AG10803 (cell line): ENCODE data around the gene UNKL.

Source experiments
- DNase-seq: peaks from one replicate; pipeline ENCODE4 v3.0.0; 2010; ENCODE audit warnings: low read depth
- H3K4me3 ChIP-seq: 2 replicates; pipeline ENCODE4 v1.5.1; 2011; ENCODE audit warnings: mild to moderate bottlenecking, low read length, control low read depth
- CTCF ChIP-seq: conservative IDR thresholded peaks from 2 replicates; pipeline ENCODE4 v1.5.1; 2011; ENCODE audit warnings: mild to moderate bottlenecking, low read length, control low read depth, inconsistent platforms

UNKL gene, protein sequence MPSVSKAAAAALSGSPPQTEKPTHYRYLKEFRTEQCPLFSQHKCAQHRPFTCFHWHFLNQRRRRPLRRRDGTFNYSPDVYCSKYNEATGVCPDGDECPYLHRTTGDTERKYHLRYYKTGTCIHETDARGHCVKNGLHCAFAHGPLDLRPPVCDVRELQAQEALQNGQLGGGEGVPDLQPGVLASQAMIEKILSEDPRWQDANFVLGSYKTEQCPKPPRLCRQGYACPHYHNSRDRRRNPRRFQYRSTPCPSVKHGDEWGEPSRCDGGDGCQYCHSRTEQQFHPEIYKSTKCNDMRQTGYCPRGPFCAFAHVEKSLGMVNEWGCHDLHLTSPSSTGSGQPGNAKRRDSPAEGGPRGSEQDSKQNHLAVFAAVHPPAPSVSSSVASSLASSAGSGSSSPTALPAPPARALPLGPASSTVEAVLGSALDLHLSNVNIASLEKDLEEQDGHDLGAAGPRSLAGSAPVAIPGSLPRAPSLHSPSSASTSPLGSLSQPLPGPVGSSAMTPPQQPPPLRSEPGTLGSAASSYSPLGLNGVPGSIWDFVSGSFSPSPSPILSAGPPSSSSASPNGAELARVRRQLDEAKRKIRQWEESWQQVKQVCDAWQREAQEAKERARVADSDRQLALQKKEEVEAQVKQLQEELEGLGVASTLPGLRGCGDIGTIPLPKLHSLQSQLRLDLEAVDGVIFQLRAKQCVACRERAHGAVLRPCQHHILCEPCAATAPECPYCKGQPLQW

GRCh38 chr16:1414532-1415260 is at the start of gene UNKL:
TSS of gene UNKL (minus strand) at chr16:1414704. CDS start at chr16:1414691, 13 bp downstream.
- H3K4me3 ChIP-seq: peak within 1 kb of the TSS; percentile 77
- no peak for TF ChIP-seq CTCF
- peak; percentile 52 for DNase-seq

DNA sequence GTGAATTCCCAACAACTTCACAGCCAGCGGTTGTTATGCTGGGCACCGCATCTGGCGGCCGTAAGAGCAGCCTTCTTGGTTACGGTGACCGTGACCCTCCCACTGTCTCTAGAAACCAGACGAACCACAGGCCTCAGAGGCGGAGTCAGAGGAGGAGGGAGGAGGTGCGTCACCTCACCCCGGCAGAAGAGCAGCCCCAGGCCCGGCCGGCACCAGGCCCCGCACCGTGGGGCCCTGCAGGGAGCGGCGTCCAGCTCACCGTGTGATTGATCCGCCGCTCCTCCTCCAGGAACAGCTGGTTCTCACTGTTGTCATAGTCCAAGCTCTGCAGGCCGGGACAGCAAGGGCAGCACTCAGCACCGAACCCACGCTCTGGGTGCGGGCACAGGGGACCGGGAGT is 46.6 kb upstream of the UNKL start:
- no peak for DNase-seq
- no peak for TF ChIP-seq CTCF
- no peak overlapping the region for H3K4me3 ChIP-seq

GRCh38 chr16:1460602-1461138 is 46.2 kb upstream of the UNKL start:
- no peak for TF ChIP-seq CTCF

GRCh38 chr16:1459967-1460366 is 45.5 kb upstream of the UNKL start:
- TF ChIP-seq CTCF: no peak
- no peak for DNase-seq
- no peak overlapping the region for H3K4me3 ChIP-seq

More at GRCh38 chr16:1460602-1461138, 46.2 kb upstream of the UNKL start:
- H3K4me3 ChIP-seq: no peak overlapping the region
- no peak for DNase-seq

- DNase-seq: no peak
- no peak overlapping the region for H3K4me3 ChIP-seq
- no peak for TF ChIP-seq CTCF
Observed at GRCh38 chr16:1458977-1459341, 44.5 kb upstream of the UNKL start.

GRCh38 chr16:1458336-1458976 is 44.0 kb upstream of the UNKL start:
- TF ChIP-seq CTCF: no peak

More at GRCh38 chr16:1458336-1458976, 44.0 kb upstream of the UNKL start:
- DNase-seq: peak; percentile 66
- no peak overlapping the region for H3K4me3 ChIP-seq
